HepG2 (cell line): ENCODE measurements around the gene KRT17.
"Not testable (repeated sequence)": the region's sequence is repeated elsewhere in the genome, so short reads cannot be mapped to it uniquely, and the experiment has no call there.

Source experiments
- ADNP ChIP-seq: sonication (generic); formaldehyde crosslinking; IDR thresholded peaks from 2 replicates; pipeline ENCODE4 v1.4.0; 2020; ENCODE audit warnings: missing genetic modification reagents
- CEBPB ChIP-seq: IDR thresholded peaks from 2 replicates; pipeline ENCODE4 v1.6.1; 2011; ENCODE audit warnings: low read depth, low read length, improper control_type of control experiment, borderline replicate concordance
- CTCF ChIP-seq: sonication (generic); formaldehyde crosslinking; IDR thresholded peaks from 2 replicates; pipeline ENCODE4 v1.5.0; 2020; ENCODE audit warnings: mild to moderate bottlenecking, missing genetic modification reagents, moderate library complexity
- EZH2 ChIP-seq: conservative IDR thresholded peaks from 2 replicates; pipeline ENCODE4 v1.6.1; 2012; ENCODE audit warnings: mild to moderate bottlenecking, low read depth, low read length, moderate library complexity
- MYNN ChIP-seq: sonication (generic); formaldehyde crosslinking; IDR thresholded peaks from 2 replicates; pipeline ENCODE4 v1.4.0; 2020; ENCODE audit warnings: mild to moderate bottlenecking, low read depth, missing genetic modification reagents
- NFRKB ChIP-seq: fragments of 450-650 bp; IDR thresholded peaks from 2 replicates; pipeline ENCODE4 v1.6.1; 2017
- POLR2A ChIP-seq, 2 experiments: IDR thresholded peaks; 2 replicates each; pipeline ENCODE4 v1.6.1; 2011; ENCODE audit warnings: low read depth in 2 of 2, low read length in 2 of 2, mild to moderate bottlenecking in 1 of 2, moderate library complexity in 1 of 2; ENCODE audit not compliant: insufficient read depth in 1 of 2
- SRF ChIP-seq: IDR thresholded peaks from 2 replicates; pipeline ENCODE4 v1.6.1; 2011; ENCODE audit warnings: mild to moderate bottlenecking, low read depth, low read length, moderate library complexity
- SRY ChIP-seq: sonication (generic); formaldehyde crosslinking; IDR thresholded peaks from 2 replicates; pipeline ENCODE4 v1.8.0; 2022; ENCODE audit warnings: mild to moderate bottlenecking, missing genetic modification reagents
- THAP7 ChIP-seq: sonication (generic); formaldehyde crosslinking; IDR thresholded peaks from 2 replicates; pipeline ENCODE4 v1.8.1; 2023; ENCODE audit warnings: mild to moderate bottlenecking, missing genetic modification reagents
- ZNF33B ChIP-seq: sonication (generic); formaldehyde crosslinking; IDR thresholded peaks from 2 replicates; pipeline ENCODE4 v1.5.1; 2020; ENCODE audit warnings: mild to moderate bottlenecking, missing genetic modification reagents
- ZNF350 ChIP-seq: sonication (generic); formaldehyde crosslinking; IDR thresholded peaks from 2 replicates; pipeline ENCODE4 v1.4.0; 2020; ENCODE audit warnings: mild to moderate bottlenecking, low read depth, missing genetic modification reagents, borderline replicate concordance
- ZNF839 ChIP-seq: sonication (generic); formaldehyde crosslinking; IDR thresholded peaks from 2 replicates; pipeline ENCODE4 v1.4.0; 2020; ENCODE audit warnings: missing genetic modification reagents, mild to moderate bottlenecking, borderline replicate concordance
- TF ChIP-seq, protein P1 (sequence below): IDR thresholded peaks from 2 replicates; pipeline ENCODE4 v1.6.1; 2012; ENCODE audit warnings: low read depth, low read length, improper control_type of control experiment

GRCh38 chr17:41610061-41610517 lies 14.3 kb downstream of the KRT17 start:
- not testable (repeated sequence) for TF ChIP-seq ZNF839 (CRISPR knock-in tag); ZNF33B (CRISPR knock-in tag); SRY (CRISPR knock-in tag); EZH2; ADNP (CRISPR knock-in tag); ZNF350; SRF; MYNN (CRISPR knock-in tag); THAP7 (CRISPR knock-in tag); CEBPB; NFRKB; POLR2A (IDR thresholded peaks at IDR 0.05; ENCODE audit: insufficient read depth in 1 of 2, low read depth in 2 of 2, low read length in 2 of 2)
- peak; percentile 55 for TF ChIP-seq CTCF (CRISPR knock-in tag)
- TF ChIP-seq, protein P1, sequence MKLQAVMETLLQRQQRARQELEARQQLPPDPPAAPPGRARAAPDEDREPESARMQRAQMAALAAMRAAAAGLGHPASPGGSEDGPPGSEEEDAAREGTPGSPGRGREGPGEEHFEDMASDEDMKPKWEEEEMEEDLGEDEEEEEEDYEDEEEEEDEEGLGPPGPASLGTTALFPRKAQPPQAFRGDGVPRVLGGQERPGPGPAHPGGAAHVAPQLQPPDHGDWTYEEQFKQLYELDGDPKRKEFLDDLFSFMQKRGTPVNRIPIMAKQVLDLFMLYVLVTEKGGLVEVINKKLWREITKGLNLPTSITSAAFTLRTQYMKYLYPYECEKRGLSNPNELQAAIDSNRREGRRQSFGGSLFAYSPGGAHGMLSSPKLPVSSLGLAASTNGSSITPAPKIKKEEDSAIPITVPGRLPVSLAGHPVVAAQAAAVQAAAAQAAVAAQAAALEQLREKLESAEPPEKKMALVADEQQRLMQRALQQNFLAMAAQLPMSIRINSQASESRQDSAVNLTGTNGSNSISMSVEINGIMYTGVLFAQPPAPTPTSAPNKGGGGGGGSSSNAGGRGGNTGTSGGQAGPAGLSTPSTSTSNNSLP, result not testable (repeated sequence)
